SU-DHL-6 (cell line): ENCODE data around the gene FBXO44.

ENCODE experiments used
- EZH2phosphoT487 ChIP-seq: fragments of 200-600 bp; sonication (generic), shearing (Covaris generic); conservative IDR thresholded peaks from 2 replicates; pipeline ENCODE4 v1.6.1; 2018; ENCODE audit warnings: mild to moderate bottlenecking, antibody characterized with exemption, low read length, moderate library complexity, mixed read lengths
- TF ChIP-seq, protein P1 (sequence below): fragments of 200-600 bp; sonication (generic); IDR thresholded peaks from one replicate; pipeline ENCODE4 v1.5.1; 2017; ENCODE audit warnings: antibody characterized with exemption, mild to moderate bottlenecking, low read length, moderate library complexity; ENCODE audit not compliant: insufficient read depth, poor library complexity, severe bottlenecking

GRCh38 chr1:11681071-11681771, 26.5 kb downstream of the FBXO44 start, which contains the start of gene MAD2L2:
- TF ChIP-seq, protein P1, sequence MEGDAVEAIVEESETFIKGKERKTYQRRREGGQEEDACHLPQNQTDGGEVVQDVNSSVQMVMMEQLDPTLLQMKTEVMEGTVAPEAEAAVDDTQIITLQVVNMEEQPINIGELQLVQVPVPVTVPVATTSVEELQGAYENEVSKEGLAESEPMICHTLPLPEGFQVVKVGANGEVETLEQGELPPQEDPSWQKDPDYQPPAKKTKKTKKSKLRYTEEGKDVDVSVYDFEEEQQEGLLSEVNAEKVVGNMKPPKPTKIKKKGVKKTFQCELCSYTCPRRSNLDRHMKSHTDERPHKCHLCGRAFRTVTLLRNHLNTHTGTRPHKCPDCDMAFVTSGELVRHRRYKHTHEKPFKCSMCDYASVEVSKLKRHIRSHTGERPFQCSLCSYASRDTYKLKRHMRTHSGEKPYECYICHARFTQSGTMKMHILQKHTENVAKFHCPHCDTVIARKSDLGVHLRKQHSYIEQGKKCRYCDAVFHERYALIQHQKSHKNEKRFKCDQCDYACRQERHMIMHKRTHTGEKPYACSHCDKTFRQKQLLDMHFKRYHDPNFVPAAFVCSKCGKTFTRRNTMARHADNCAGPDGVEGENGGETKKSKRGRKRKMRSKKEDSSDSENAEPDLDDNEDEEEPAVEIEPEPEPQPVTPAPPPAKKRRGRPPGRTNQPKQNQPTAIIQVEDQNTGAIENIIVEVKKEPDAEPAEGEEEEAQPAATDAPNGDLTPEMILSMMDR, result no peak
- no peak for TF ChIP-seq EZH2phosphoT487
